ENCODE data around the gene GPX2. TPM values are rescaled to one million over a fixed set of nuclear protein-coding genes. Genes with fewer than 3 reads are reported as not detected.
A peak's percentile ranks its signal among the peaks of the same experiment; 100 is the strongest.

The GPX2 gene
- total RNA-seq, 1 donor from 2014 or later: 0.69 TPM

- intact Hi-C loops (cut with DNase I): no loop called here
- H3K27ac ChIP-seq: no peak overlapping the region
- no peaks in the 10 kb centered on the region for H3K9me3 ChIP-seq
- DNase-seq (no peak), ATAC-seq (no peak)
- TF ChIP-seq, protein P1, sequence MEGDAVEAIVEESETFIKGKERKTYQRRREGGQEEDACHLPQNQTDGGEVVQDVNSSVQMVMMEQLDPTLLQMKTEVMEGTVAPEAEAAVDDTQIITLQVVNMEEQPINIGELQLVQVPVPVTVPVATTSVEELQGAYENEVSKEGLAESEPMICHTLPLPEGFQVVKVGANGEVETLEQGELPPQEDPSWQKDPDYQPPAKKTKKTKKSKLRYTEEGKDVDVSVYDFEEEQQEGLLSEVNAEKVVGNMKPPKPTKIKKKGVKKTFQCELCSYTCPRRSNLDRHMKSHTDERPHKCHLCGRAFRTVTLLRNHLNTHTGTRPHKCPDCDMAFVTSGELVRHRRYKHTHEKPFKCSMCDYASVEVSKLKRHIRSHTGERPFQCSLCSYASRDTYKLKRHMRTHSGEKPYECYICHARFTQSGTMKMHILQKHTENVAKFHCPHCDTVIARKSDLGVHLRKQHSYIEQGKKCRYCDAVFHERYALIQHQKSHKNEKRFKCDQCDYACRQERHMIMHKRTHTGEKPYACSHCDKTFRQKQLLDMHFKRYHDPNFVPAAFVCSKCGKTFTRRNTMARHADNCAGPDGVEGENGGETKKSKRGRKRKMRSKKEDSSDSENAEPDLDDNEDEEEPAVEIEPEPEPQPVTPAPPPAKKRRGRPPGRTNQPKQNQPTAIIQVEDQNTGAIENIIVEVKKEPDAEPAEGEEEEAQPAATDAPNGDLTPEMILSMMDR (IDR thresholded peaks at IDR 0.05): peak; percentile 71
- H3K4me1 ChIP-seq: peaks cover 12% of the 10 kb centered on the region
- no peaks in the 10 kb centered on the region for H3K27me3 ChIP-seq
- H3K4me3 ChIP-seq: peak overlapping the region; percentile 12
- no peaks in the 10 kb centered on the region for H3K36me3 ChIP-seq
These were observed 41.1 kb upstream of the GPX2 start for GRCh38 chr14:64983439-64984310.

- intact Hi-C loops (cut with DNase I): no loop called here
- DNase-seq (no peak), ATAC-seq (peak; percentile 55)
- TF ChIP-seq, protein P1 (IDR thresholded peaks at IDR 0.05): no peak
- H3K36me3 ChIP-seq: no peaks in the 10 kb centered on the region
- H3K27me3 ChIP-seq: no peaks in the 10 kb centered on the region
- H3K4me1 ChIP-seq: no peaks in the 10 kb centered on the region
- peak overlapping the region; percentile 6 for H3K27ac ChIP-seq
- H3K9me3 ChIP-seq: no peaks in the 10 kb centered on the region
- H3K4me3 ChIP-seq: no peak overlapping the region
These were observed 37.0 kb upstream of the GPX2 start for GRCh38 chr14:64979336-64980074.

- no peaks in the 10 kb centered on the region for H3K27me3 ChIP-seq
- no peaks in the 10 kb centered on the region for H3K36me3 ChIP-seq
- no peak overlapping the region for H3K27ac ChIP-seq
- intact Hi-C loops (cut with DNase I): no loop called here
- no peaks in the 10 kb centered on the region for H3K9me3 ChIP-seq
- DNase-seq (no peak), ATAC-seq (no peak)
- H3K4me3 ChIP-seq: no peak overlapping the region
- TF ChIP-seq, protein P1 (IDR thresholded peaks at IDR 0.05): no peak
- peaks cover 10% of the 10 kb centered on the region for H3K4me1 ChIP-seq
These were observed 32.0 kb upstream of the GPX2 start for GRCh38 chr14:64974563-64974962.

DNA sequence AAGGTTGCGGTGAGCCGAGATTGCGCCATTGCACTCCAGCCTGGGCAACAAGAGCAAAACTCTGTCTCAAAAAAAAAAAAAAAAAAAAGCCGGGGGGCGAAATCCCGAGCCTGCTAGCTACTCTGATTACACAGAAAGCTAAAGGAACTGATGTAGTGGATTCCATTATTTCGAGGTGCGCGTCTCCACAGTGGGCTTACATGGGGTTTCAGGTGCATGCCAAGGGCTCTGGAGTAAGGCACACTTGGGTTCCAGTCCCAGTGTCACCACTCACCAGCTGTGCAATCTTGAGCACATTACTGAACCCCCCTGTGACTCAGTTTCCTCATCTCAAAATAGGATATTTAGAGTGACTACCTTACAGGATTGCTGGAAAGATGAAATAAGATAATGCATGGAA is 31.3 kb upstream of the GPX2 start:
- no peak for DNase-seq
- ATAC-seq: no peak
- Histone ChIP-seq H3K27ac (no peak overlapping the region), H3K4me1 (peaks cover 10% of the 10 kb centered on the region), H3K4me3 (no peak overlapping the region), H3K27me3 (no peaks in the 10 kb centered on the region), H3K9me3 (no peaks in the 10 kb centered on the region), H3K36me3 (no peaks in the 10 kb centered on the region)
- TF ChIP-seq, protein P1 (IDR thresholded peaks at IDR 0.05): no peak
- intact Hi-C loops (cut with DNase I): no loop called here

DNA sequence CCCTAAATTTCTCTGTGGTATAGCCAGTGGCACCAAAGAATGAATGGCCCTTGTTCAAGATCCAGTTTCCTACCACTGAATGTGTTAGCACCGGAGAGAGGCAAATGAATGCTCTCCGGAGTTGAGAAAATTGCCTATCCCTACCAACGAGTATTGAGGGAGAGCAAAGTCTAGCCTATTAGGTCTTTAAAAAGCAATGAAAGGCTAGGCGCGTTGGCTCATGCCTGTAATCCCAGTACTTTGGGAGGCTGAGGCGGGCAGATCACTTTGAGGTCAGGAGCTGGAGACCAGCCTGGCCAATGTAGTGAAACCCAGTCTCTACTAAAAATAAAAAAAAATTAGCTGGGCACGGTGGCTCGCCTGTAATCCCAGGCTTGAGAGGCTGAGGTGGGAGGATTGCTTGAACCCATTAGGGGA is 30.5 kb upstream of the GPX2 start:
- H3K4me1 ChIP-seq: peaks cover 10% of the 10 kb centered on the region
- no peaks in the 10 kb centered on the region for H3K9me3 ChIP-seq
- intact Hi-C loops (cut with DNase I): no loop called here
- H3K27ac ChIP-seq: no peak overlapping the region
- TF ChIP-seq, protein P1 (IDR thresholded peaks at IDR 0.05): no peak
- no peak overlapping the region for H3K4me3 ChIP-seq
- no peak for DNase-seq
- H3K36me3 ChIP-seq: no peaks in the 10 kb centered on the region
- H3K27me3 ChIP-seq: no peaks in the 10 kb centered on the region
- ATAC-seq: no peak

Measured in upper lobe of right lung (tissue), 1 donor.